Stimulated activated memory B cell treated with anti-CD40 and anti-IgM and Interleukin-4, amounts not matched to agents 10 μg/mL and 1 μg/mL and 100 μg/mL, for 72 hours (primary cell): ENCODE measurements around the gene FUT2.
A peak's percentile ranks its signal among the peaks of the same experiment; 100 is the strongest.
"Not testable (repeated sequence)": the region's sequence is repeated elsewhere in the genome, so short reads cannot be mapped to it uniquely, and the experiment has no call there.

Experiments
- ATAC-seq: fragments of 150-1000 bp; cut with Tn5 transposase; 2 replicates; pipeline ENCODE4 v1.10.0; 2021
- H3K27ac Mint-ChIP-seq: one replicate; pipeline ENCODE4 v1.8.0; 2022; ENCODE audit warnings: mild to moderate bottlenecking, mixed read lengths
- H3K27me3 Mint-ChIP-seq: one replicate; pipeline ENCODE4 v1.8.0; 2022; ENCODE audit warnings: mixed read lengths
- H3K36me3 Mint-ChIP-seq: one replicate; pipeline ENCODE4 v1.8.0; 2022; ENCODE audit warnings: mixed read lengths
- H3K4me1 Mint-ChIP-seq: one replicate; pipeline ENCODE4 v1.8.0; 2022; ENCODE audit warnings: mixed read lengths
- H3K4me3 Mint-ChIP-seq: one replicate; pipeline ENCODE4 v1.8.0; 2022; ENCODE audit warnings: mild to moderate bottlenecking, moderate library complexity, mixed read lengths
- H3K9me3 Mint-ChIP-seq: one replicate; pipeline ENCODE4 v1.8.0; 2022; ENCODE audit warnings: mixed read lengths

Gene FUT2

GRCh38 chr19:48680006-48680405, 15.8 kb upstream of the FUT2 start:
- H3K4me1 Mint-ChIP-seq, H3K36me3 Mint-ChIP-seq, ATAC-seq, H3K4me3 Mint-ChIP-seq, H3K9me3 Mint-ChIP-seq, H3K27ac Mint-ChIP-seq, H3K27me3 Mint-ChIP-seq: not testable (repeated sequence)

- H3K4me3 Mint-ChIP-seq, result no peak overlapping the region
- H3K27ac Mint-ChIP-seq, result no peak overlapping the region
- no peaks in the 10 kb centered on the region for H3K9me3 Mint-ChIP-seq
- no peak for ATAC-seq
- H3K27me3 Mint-ChIP-seq, result peaks cover 4% of the 10 kb centered on the region
- H3K36me3 Mint-ChIP-seq, result no peaks in the 10 kb centered on the region
- H3K4me1 Mint-ChIP-seq, result peaks cover 2% of the 10 kb centered on the region
Observed at GRCh38 chr19:48680436-48681126, 15.2 kb upstream of the FUT2 start.

GRCh38 chr19:48681127-48681470, 14.7 kb upstream of the FUT2 start:
- H3K27ac Mint-ChIP-seq, result no peak overlapping the region
- no peaks in the 10 kb centered on the region for H3K36me3 Mint-ChIP-seq
- H3K9me3 Mint-ChIP-seq, result no peaks in the 10 kb centered on the region
- no peak overlapping the region for H3K4me3 Mint-ChIP-seq
- ATAC-seq, result peak; percentile 39
- H3K4me1 Mint-ChIP-seq, result no peaks in the 10 kb centered on the region
- H3K27me3 Mint-ChIP-seq, result no peaks in the 10 kb centered on the region

GRCh38 chr19:48683349-48683748, 12.4 kb upstream of the FUT2 start:
- Mint-ChIP-seq H3K27ac (no peak overlapping the region), H3K9me3 (no peaks in the 10 kb centered on the region), H3K4me1 (no peaks in the 10 kb centered on the region), H3K4me3 (no peak overlapping the region), H3K27me3 (no peaks in the 10 kb centered on the region), H3K36me3 (no peaks in the 10 kb centered on the region)
- ATAC-seq, result no peak

- Mint-ChIP-seq H3K4me3 (no peak overlapping the region), H3K27me3 (no peaks in the 10 kb centered on the region), H3K4me1 (no peaks in the 10 kb centered on the region), H3K36me3 (no peaks in the 10 kb centered on the region), H3K27ac (no peak overlapping the region), H3K9me3 (no peaks in the 10 kb centered on the region)
- ATAC-seq, result no peak
Observed at GRCh38 chr19:48685583-48685982, 10.2 kb upstream of the FUT2 start.

DNA sequence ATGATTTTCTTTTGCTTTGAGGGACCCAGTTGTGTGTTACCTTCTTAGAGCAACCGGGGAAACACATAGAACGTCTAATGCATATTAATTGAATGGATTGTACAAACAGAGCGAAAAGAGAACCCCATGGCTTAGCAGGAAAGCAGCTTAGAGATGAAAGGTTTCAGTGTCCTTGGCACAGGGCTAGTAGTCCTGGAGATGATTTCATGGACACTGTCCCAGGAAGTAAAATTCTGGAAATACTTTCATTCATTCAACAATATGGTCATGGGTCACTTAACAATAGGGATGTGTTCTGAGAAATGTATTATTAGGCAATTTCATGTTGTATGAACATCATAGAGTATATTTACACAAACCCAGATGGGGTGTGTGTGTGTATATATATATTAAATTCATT, 9.7 kb upstream of the FUT2 start:
- ATAC-seq, result no peak
- H3K27ac Mint-ChIP-seq, result no peak overlapping the region
- no peaks in the 10 kb centered on the region for H3K4me1 Mint-ChIP-seq
- H3K4me3 Mint-ChIP-seq, result no peak overlapping the region
- H3K36me3 Mint-ChIP-seq, result no peaks in the 10 kb centered on the region
- no peaks in the 10 kb centered on the region for H3K27me3 Mint-ChIP-seq
- H3K9me3 Mint-ChIP-seq, result no peaks in the 10 kb centered on the region

- not testable (repeated sequence) for H3K4me3 Mint-ChIP-seq, H3K27me3 Mint-ChIP-seq, ATAC-seq, H3K27ac Mint-ChIP-seq, H3K4me1 Mint-ChIP-seq, H3K9me3 Mint-ChIP-seq, H3K36me3 Mint-ChIP-seq
Observed at GRCh38 chr19:48686637-48687036, 9.1 kb upstream of the FUT2 start.

DNA sequence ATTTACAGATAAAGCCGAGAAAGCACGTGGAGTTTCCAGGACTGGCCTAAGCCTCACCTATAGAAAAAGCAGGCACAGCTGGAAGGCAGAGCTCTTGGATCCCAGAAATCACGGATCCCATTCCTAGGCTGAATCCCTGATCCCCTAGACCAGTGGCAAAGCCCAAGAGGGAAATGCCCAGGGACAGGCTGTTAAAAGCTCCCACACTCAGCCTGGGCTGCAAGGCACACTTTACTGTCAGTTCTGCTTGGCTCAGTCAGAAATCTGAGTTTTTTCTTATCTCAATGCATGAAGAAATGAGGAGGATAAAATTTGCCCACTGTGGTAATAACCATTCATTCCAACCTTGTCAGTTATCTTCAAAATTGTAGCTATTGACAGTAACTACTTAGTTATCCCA, 8.0 kb upstream of the FUT2 start:
- Mint-ChIP-seq H3K4me1 (no peaks in the 10 kb centered on the region), H3K4me3 (no peak overlapping the region), H3K27ac (no peak overlapping the region), H3K36me3 (no peaks in the 10 kb centered on the region), H3K27me3 (no peaks in the 10 kb centered on the region), H3K9me3 (no peaks in the 10 kb centered on the region)
- no peak for ATAC-seq

- H3K4me1 Mint-ChIP-seq, result no peaks in the 10 kb centered on the region
- no peaks in the 10 kb centered on the region for H3K36me3 Mint-ChIP-seq
- H3K27ac Mint-ChIP-seq, result no peak overlapping the region
- no peaks in the 10 kb centered on the region for H3K9me3 Mint-ChIP-seq
- ATAC-seq, result no peak
- H3K4me3 Mint-ChIP-seq, result no peak overlapping the region
- H3K27me3 Mint-ChIP-seq, result no peaks in the 10 kb centered on the region
Observed at GRCh38 chr19:48689449-48689848, 6.3 kb upstream of the FUT2 start.

GRCh38 chr19:48693629-48694028, 2.1 kb upstream of the FUT2 start:
- not testable (repeated sequence) for H3K27ac Mint-ChIP-seq, H3K9me3 Mint-ChIP-seq, ATAC-seq, H3K36me3 Mint-ChIP-seq, H3K4me3 Mint-ChIP-seq
- peaks cover 12% of the 10 kb centered on the region for H3K4me1 Mint-ChIP-seq
- H3K27me3 Mint-ChIP-seq, result peaks cover 27% of the 10 kb centered on the region

DNA sequence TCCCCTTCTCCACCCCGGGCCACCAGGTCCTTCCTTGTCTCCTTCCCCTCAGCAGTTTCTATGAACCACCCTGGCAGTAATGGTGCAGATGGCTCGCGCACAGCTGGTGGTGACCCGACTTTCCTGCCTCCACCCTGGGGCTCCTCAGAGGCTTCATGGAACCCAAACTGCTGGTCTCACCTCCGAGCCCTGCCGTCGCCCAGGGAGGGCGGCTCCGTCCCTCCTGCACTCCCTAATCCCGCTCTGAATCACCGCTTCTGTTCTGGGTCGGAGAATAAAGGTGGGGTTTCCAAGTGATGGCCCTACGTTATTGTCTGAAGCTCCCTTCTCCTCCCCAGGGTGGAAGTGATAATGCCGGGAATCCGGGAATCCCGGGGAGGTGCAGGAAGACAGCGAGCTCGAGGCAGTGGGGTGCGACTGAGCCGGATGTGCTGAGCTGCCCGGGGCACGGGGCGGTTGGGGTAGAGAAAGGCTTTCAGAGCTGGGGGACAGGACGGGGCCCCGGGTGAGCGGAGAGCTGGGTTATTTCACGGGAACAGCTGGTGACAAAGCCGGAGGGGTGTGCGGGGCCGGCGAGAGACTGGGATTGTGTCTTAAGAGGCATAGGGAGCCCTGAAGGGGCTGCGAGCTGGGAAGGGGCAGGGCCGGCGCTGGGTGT, 711 bp downstream of the FUT2 start:
- peaks cover 12% of the 10 kb centered on the region for H3K4me1 Mint-ChIP-seq
- peaks cover 8% of the 10 kb centered on the region for H3K36me3 Mint-ChIP-seq
- ATAC-seq, result peak; percentile 31
- H3K27me3 Mint-ChIP-seq, result peaks cover 27% of the 10 kb centered on the region
- H3K9me3 Mint-ChIP-seq, result no peaks in the 10 kb centered on the region
- H3K4me3 Mint-ChIP-seq, result peak overlapping the region; percentile 40
- H3K27ac Mint-ChIP-seq, result peak overlapping the region; percentile 19

DNA sequence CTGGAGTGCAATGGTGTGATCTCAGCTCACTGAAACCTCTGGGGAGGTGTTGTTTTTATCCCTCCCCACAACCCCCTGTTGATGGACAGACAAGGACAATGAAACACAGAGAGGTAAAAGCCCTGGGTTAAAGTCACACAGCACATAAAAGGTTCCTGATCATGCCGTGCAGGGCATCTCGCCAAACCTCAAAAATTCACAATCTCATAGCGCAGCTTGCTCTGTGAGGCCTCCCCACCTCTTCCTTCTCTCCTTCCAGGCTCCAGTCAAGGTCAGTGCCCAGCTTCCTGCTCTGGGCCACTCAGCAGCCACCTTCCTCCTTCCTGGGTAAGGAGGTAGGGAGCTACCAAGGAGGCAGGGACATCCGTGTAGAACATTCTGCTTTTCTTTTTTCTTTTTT, 2.3 kb downstream of the FUT2 start:
- Mint-ChIP-seq H3K9me3 (no peaks in the 10 kb centered on the region), H3K27me3 (peaks cover 27% of the 10 kb centered on the region), H3K36me3 (peaks cover 8% of the 10 kb centered on the region), H3K4me3 (no peak overlapping the region), H3K4me1 (peaks cover 12% of the 10 kb centered on the region), H3K27ac (no peak overlapping the region)
- no peak for ATAC-seq

- Mint-ChIP-seq H3K4me1 (no peaks in the 10 kb centered on the region), H3K4me3 (no peak overlapping the region), H3K36me3 (peaks cover 29% of the 10 kb centered on the region), H3K27me3 (peaks cover 9% of the 10 kb centered on the region), H3K9me3 (no peaks in the 10 kb centered on the region), H3K27ac (no peak overlapping the region)
- ATAC-seq, result no peak
Observed at GRCh38 chr19:48702701-48703100, 6.9 kb downstream of the FUT2 start.

- H3K36me3 Mint-ChIP-seq, result peaks cover 31% of the 10 kb centered on the region
- no peaks in the 10 kb centered on the region for H3K9me3 Mint-ChIP-seq
- H3K27me3 Mint-ChIP-seq, result peaks cover 3% of the 10 kb centered on the region
- H3K4me3 Mint-ChIP-seq, result no peak overlapping the region
- no peak overlapping the region for H3K27ac Mint-ChIP-seq
- H3K4me1 Mint-ChIP-seq, result no peaks in the 10 kb centered on the region
- ATAC-seq, result no peak
Observed at GRCh38 chr19:48703316-48703715, 7.5 kb downstream of the FUT2 start.

DNA sequence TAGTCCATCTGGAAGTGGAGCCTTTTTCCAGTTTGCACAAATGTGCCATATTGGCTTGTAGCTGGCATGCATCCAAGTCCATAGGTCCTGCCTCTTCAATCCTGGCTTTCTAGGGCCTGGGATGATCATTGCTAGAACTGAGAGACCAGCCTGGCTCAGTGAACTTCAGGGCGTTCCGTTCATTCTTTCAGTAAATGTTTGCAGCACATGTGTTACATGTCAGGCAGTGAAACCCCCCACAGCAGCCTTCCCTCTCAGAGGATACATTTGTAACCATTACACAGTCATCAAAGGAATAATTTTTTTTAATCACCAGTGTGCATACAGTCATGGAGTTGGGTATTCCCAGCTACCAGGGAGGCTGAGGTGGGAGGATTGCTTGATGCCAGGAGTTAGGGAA, 9.7 kb downstream of the FUT2 start:
- H3K27me3 Mint-ChIP-seq, result no peaks in the 10 kb centered on the region
- no peak overlapping the region for H3K27ac Mint-ChIP-seq
- H3K9me3 Mint-ChIP-seq, result peaks cover 3% of the 10 kb centered on the region
- ATAC-seq, result no peak
- peaks cover 31% of the 10 kb centered on the region for H3K36me3 Mint-ChIP-seq
- no peak overlapping the region for H3K4me3 Mint-ChIP-seq
- H3K4me1 Mint-ChIP-seq, result no peaks in the 10 kb centered on the region

DNA sequence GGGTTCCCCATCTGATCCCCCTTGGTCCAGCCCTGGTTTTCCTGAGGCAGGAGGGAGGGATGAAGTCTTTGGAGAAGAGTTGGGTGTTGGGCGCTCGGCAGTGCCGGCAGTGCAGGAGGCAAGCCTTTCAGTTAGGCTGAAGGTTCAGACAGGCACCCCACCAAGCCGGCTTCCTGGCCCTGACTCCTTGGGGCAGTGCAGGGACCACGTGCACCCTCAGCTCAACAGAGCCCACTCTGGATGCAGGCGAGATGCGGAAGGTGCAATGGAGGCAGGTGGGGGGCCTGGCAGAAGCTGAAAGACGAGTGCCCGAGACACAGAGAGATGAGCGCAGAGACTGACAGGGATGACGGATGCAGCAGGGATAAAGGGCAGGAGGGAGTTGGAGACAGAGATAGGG, 12.7 kb downstream of the FUT2 start:
- no peak overlapping the region for H3K27ac Mint-ChIP-seq
- no peak for ATAC-seq
- peaks cover 8% of the 10 kb centered on the region for H3K4me1 Mint-ChIP-seq
- peaks cover 3% of the 10 kb centered on the region for H3K9me3 Mint-ChIP-seq
- no peak overlapping the region for H3K4me3 Mint-ChIP-seq
- H3K36me3 Mint-ChIP-seq, result peaks cover 21% of the 10 kb centered on the region
- H3K27me3 Mint-ChIP-seq, result no peaks in the 10 kb centered on the region
